Progenitor cell of endocrine pancreas (in vitro differentiated cells): Measurements from ENCODE around the gene WNT9A. TPM values are rescaled to one million over a fixed set of nuclear protein-coding genes. Genes with fewer than 3 reads are reported as not detected.

ENCODE experiments used
- DNase-seq: peaks from one replicate; pipeline ENCODE4 v3.0.0; 2021; ENCODE audit warnings: low spot score; ENCODE audit not compliant: unreplicated experiment
- H3K27ac Mint-ChIP-seq: 2 replicates; pipeline ENCODE4 v1.8.0; 2021; ENCODE audit warnings: mild to moderate bottlenecking, moderate library complexity, mixed read lengths
- H3K27me3 Mint-ChIP-seq: 2 replicates; pipeline ENCODE4 v1.8.0; 2021; ENCODE audit warnings: mixed read lengths
- H3K36me3 Mint-ChIP-seq: 2 replicates; pipeline ENCODE4 v1.8.0; 2022; ENCODE audit warnings: mixed read lengths; ENCODE audit not compliant: insufficient read depth
- H3K4me1 Mint-ChIP-seq: 2 replicates; pipeline ENCODE4 v1.8.0; 2021; ENCODE audit warnings: low read depth, mixed read lengths
- H3K4me3 Mint-ChIP-seq: 2 replicates; pipeline ENCODE4 v1.8.0; 2021; ENCODE audit warnings: low read depth, mild to moderate bottlenecking, moderate library complexity, mixed read lengths
- H3K9me3 Mint-ChIP-seq: 2 replicates; pipeline ENCODE4 v1.8.0; 2021; ENCODE audit warnings: low read depth, mixed read lengths
- total RNA-seq: library from RNA; stranded (reverse); gene quantifications from 2 replicates; pipeline ENCODE4 v1.2.1, GENCODE V29; 2021
- TF ChIP-seq, protein P1 (sequence below): fragments of 200-600 bp; sonication (generic); IDR thresholded peaks from one replicate; pipeline ENCODE4 v1.5.0; 2021; ENCODE audit warnings: antibody characterized with exemption, mild to moderate bottlenecking; ENCODE audit not compliant: unreplicated experiment

WNT9A gene
- total RNA-seq, 1 donor from 2014 or later, result 1.2 TPM

DNA sequence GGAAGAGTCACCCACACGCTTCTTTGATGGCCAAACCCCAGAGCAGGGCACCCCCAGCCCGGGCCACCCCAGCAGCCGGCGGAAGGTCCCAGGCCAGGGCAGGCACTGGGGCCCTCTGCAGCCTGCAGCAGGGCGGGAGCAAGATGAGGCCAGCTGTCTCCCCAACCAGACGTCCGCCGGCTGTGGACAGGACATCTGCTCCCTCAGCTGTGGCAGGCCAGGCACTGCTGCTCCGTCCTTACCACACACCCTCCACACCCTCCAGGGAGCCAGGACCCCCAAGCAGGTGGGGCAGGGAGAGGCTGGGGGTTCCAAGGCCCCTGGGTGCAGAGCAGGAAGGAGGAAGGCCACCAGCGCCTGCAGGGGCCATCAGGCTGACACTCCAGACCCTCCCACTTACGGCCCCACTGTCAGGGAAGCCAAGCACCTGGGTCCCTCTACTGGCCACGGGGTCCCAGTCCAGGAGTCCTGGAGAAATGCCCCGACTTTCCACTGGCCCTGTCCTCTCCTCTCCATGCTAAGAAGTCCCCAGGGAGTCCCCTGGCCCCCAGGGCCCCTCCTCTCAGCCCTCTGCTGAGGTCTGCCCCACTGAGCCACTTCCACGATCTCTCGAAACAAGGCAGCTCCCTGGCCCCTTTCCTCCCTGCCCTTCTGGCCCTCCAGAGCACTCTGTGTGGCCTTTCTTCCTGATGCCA, 5.6 kb downstream of the WNT9A start:
- Mint-ChIP-seq H3K4me1 (peaks cover 1% of the 10 kb centered on the region), H3K27ac (no peak overlapping the region), H3K36me3 (no peaks in the 10 kb centered on the region), H3K27me3 (peaks cover 11% of the 10 kb centered on the region), H3K9me3 (no peaks in the 10 kb centered on the region), H3K4me3 (no peak overlapping the region)
- TF ChIP-seq, protein P1, sequence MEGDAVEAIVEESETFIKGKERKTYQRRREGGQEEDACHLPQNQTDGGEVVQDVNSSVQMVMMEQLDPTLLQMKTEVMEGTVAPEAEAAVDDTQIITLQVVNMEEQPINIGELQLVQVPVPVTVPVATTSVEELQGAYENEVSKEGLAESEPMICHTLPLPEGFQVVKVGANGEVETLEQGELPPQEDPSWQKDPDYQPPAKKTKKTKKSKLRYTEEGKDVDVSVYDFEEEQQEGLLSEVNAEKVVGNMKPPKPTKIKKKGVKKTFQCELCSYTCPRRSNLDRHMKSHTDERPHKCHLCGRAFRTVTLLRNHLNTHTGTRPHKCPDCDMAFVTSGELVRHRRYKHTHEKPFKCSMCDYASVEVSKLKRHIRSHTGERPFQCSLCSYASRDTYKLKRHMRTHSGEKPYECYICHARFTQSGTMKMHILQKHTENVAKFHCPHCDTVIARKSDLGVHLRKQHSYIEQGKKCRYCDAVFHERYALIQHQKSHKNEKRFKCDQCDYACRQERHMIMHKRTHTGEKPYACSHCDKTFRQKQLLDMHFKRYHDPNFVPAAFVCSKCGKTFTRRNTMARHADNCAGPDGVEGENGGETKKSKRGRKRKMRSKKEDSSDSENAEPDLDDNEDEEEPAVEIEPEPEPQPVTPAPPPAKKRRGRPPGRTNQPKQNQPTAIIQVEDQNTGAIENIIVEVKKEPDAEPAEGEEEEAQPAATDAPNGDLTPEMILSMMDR, result peak; percentile 33
- DNase-seq, result peak; percentile 11

DNA sequence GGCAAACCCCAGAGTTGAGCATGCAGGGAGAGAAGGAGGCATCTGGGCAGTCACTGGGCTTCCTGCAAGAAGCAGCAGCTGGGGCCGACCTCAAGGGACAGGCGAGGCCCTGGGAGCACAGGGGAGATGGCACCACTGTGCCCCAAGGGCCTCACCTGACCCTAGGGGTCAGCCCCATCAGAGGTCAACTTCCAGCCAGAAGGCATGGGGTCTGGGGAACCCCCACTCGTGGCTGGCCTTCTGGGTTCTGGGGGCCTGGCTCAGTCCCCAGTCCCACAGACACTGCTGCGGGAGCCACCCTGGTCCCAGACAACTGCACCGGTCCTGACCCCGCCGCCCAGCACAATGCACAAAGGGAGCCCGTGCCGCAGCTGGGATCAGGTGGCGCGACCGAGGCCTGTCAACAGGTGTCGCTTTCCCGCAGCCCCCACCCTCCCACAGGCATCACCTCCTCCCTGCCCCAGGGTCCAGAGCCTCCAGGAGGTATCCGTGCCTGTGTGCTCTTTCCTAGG, 6.2 kb downstream of the WNT9A start:
- no peaks in the 10 kb centered on the region for H3K36me3 Mint-ChIP-seq
- TF ChIP-seq, protein P1, result no peak
- DNase-seq, result no peak
- H3K27ac Mint-ChIP-seq, result no peak overlapping the region
- H3K4me1 Mint-ChIP-seq, result peaks cover 1% of the 10 kb centered on the region
- no peak overlapping the region for H3K4me3 Mint-ChIP-seq
- no peaks in the 10 kb centered on the region for H3K9me3 Mint-ChIP-seq
- H3K27me3 Mint-ChIP-seq, result peaks cover 10% of the 10 kb centered on the region

DNA sequence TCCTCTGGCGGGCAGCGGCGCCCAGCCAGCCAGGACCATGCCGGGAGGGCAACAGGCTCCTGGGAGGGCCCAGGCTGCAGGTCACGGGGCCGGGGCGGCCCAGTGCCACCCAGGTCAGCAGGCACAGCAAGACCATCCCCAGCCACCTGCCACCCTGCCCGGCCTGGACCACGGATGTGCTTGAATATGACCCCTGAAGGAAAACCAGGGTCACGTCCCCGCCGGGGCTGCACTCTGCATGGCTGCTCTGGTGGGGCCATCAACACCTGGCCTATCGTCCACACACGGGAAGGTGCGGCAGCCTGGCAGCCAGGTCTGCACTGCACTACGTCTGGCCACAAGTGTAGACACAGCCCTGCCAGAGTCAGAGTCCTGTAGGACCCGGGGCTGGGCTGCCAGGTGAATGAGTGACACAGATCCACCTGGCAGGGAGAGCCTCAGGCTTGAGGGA, 6.9 kb downstream of the WNT9A start:
- no peaks in the 10 kb centered on the region for H3K36me3 Mint-ChIP-seq

DNA sequence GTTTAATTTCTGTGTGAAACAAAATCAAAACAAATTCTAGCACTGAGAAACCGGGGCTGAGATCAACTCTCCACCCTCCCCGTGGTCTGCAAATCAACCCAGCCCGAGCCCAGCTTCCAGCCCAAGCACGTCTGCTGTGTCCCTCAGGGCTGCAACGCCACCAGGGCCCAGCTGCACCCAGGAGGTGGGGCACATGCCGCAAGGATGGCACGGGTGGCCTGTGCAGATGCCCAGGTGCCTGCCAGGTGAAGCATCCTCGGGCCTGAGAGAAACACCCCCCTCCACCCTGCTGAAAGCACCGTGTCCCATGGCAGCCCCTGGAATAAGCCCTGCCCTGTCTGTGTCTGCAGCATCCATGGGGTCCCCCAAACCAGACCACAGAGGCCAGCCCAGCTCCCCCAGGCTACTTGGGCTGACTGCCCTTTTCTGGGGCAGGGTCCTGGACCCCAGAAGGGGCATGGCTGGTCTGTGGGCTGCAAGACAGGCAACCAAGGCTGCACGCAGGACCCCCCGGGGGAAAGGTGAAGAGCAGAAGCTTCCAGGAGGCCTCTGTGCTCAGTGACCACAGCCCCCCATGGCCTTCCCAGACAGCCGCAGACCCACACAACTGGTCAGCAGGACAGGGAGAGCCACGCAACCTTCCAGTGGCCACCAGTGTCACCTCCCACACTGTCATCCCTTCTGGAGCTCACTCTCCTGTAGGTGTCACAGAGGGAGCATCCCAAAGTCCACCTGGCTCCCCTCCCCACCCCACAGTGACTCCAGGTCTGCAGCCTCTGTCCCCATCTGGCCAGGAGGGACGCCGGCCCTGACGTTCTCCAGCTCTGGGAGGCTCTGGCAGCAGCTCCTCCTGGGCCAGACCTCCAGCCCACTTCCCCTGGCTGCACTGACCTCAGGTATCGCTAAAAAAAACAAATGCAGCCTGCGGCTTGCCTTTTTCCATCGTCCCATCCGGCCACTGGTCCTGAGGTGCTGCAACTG, 7.7 kb downstream of the WNT9A start:
- no peaks in the 10 kb centered on the region for H3K36me3 Mint-ChIP-seq
- no peak for DNase-seq
- no peaks in the 10 kb centered on the region for H3K9me3 Mint-ChIP-seq
- peaks cover 10% of the 10 kb centered on the region for H3K27me3 Mint-ChIP-seq
- H3K4me1 Mint-ChIP-seq, result no peaks in the 10 kb centered on the region
- TF ChIP-seq, protein P1, result no peak
- H3K27ac Mint-ChIP-seq, result no peak overlapping the region
- no peak overlapping the region for H3K4me3 Mint-ChIP-seq

More for the DNA sequence above, 6.9 kb downstream of the WNT9A start:
- Mint-ChIP-seq H3K27ac (no peak overlapping the region), H3K4me3 (no peak overlapping the region), H3K9me3 (no peaks in the 10 kb centered on the region), H3K27me3 (peaks cover 10% of the 10 kb centered on the region), H3K4me1 (no peaks in the 10 kb centered on the region)
- no peak for DNase-seq
- TF ChIP-seq, protein P1, result no peak
